Measurements from ENCODE around the gene PCLO. TPM values are rescaled to one million over a fixed set of nuclear protein-coding genes. Genes with fewer than 3 reads are reported as not detected.

The PCLO gene
- total RNA-seq, 2 donors from 2014 or later: 3.2 to 4.2 TPM

- no peak for DNase-seq
- WGBS, 2 experiments (ENCODE audit: insufficient coverage in 1 of 2, insufficient read length in 1 of 2): 97% methylated on average over 1 of the region's 2 CpGs; no CpG with 5 or more reads in 1 of the 2 experiments
- H3K36me3 Mint-ChIP-seq (ENCODE audit: low read depth): no peaks in the 10 kb centered on the region
Measured at GRCh38 chr7:82926477-82926876, 236.2 kb downstream of the PCLO start.

GRCh38 chr7:82925331-82925730, 237.4 kb downstream of the PCLO start:
- H3K27ac ChIP-seq (ENCODE audit: low read depth, low read length): no peak overlapping the region
- no peaks in the 10 kb centered on the region for H3K4me1 ChIP-seq (ENCODE audit: control insufficient read depth, insufficient read depth, low read length)
- Mint-ChIP-seq H3K4me3 (no peak overlapping the region), H3K4me1 (no peaks in the 10 kb centered on the region), H3K9me3 (no peaks in the 10 kb centered on the region), H3K27ac (no peak overlapping the region), H3K36me3 (ENCODE audit: low read depth) (no peaks in the 10 kb centered on the region), H3K27me3 (ENCODE audit: insufficient read depth) (no peaks in the 10 kb centered on the region)
- no peak for TF ChIP-seq CTCF (conservative IDR thresholded peaks at IDR 0.05)
- no peak overlapping the region for H3K4me3 ChIP-seq (ENCODE audit: low read length)
- no peak overlapping the region for H3K9ac ChIP-seq (ENCODE audit: extremely low read depth, low read length, poor library complexity, severe bottlenecking)
- no peaks in the 10 kb centered on the region for H3K36me3 ChIP-seq (ENCODE audit: control insufficient read depth, insufficient read depth, low read length)
- no peak for DNase-seq
- no peaks in the 10 kb centered on the region for H3K9me3 ChIP-seq (ENCODE audit: control insufficient read depth, low read length)
- no peaks in the 10 kb centered on the region for H3K27me3 ChIP-seq (ENCODE audit: control insufficient read depth, insufficient read depth, low read length, poor library complexity, severe bottlenecking)

More at GRCh38 chr7:82926477-82926876, 236.2 kb downstream of the PCLO start:
- Mint-ChIP-seq H3K4me1 (no peaks in the 10 kb centered on the region), H3K27me3 (ENCODE audit: insufficient read depth) (no peaks in the 10 kb centered on the region), H3K27ac (no peak overlapping the region), H3K4me3 (no peak overlapping the region), H3K9me3 (no peaks in the 10 kb centered on the region)
- Histone ChIP-seq H3K27me3 (ENCODE audit: control insufficient read depth, insufficient read depth, low read length, poor library complexity, severe bottlenecking) (no peaks in the 10 kb centered on the region), H3K4me1 (ENCODE audit: control insufficient read depth, insufficient read depth, low read length) (no peaks in the 10 kb centered on the region), H3K9me3 (ENCODE audit: control insufficient read depth, low read length) (no peaks in the 10 kb centered on the region), H3K27ac (ENCODE audit: low read depth, low read length) (no peak overlapping the region), H3K36me3 (ENCODE audit: control insufficient read depth, insufficient read depth, low read length) (no peaks in the 10 kb centered on the region), H3K4me3 (ENCODE audit: low read length) (no peak overlapping the region), H3K9ac (ENCODE audit: extremely low read depth, low read length, poor library complexity, severe bottlenecking) (no peak overlapping the region)
- no peak for TF ChIP-seq CTCF (conservative IDR thresholded peaks at IDR 0.05)

DNA sequence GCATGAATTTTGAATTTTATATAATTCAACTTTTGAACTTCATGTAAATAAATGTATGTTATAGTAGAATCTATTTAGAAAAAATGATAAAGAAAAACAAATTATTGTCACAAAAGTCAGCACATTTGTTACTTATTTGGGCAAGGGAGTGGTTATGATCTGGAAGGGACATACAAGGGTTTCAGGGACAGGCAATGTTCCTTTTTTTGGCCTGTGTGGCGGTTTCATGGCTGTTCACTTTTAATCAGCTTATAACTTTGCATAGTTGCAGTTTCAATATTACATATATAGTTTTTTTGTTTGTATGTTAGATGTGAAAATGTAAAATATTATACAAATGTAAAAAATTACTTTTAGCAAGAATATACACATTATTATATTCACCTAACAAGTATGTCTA, 256.2 kb downstream of the PCLO start:
- WGBS, 2 experiments (ENCODE audit: insufficient coverage in 1 of 2, insufficient read length in 1 of 2): 60% methylated on average over 1 of the region's 1 CpG; no CpG with 5 or more reads in 1 of the 2 experiments
- TF ChIP-seq CTCF (conservative IDR thresholded peaks at IDR 0.05): no peak
- Histone ChIP-seq H3K4me1 (ENCODE audit: control insufficient read depth, insufficient read depth, low read length) (no peaks in the 10 kb centered on the region), H3K27ac (ENCODE audit: low read depth, low read length) (no peak overlapping the region), H3K4me3 (ENCODE audit: low read length) (no peak overlapping the region), H3K9ac (ENCODE audit: extremely low read depth, low read length, poor library complexity, severe bottlenecking) (no peak overlapping the region), H3K36me3 (ENCODE audit: control insufficient read depth, insufficient read depth, low read length) (no peaks in the 10 kb centered on the region), H3K9me3 (ENCODE audit: control insufficient read depth, low read length) (no peaks in the 10 kb centered on the region), H3K27me3 (ENCODE audit: control insufficient read depth, insufficient read depth, low read length, poor library complexity, severe bottlenecking) (no peaks in the 10 kb centered on the region)
- no peak overlapping the region for H3K4me3 Mint-ChIP-seq
- H3K9me3 Mint-ChIP-seq: no peaks in the 10 kb centered on the region
- no peaks in the 10 kb centered on the region for H3K4me1 Mint-ChIP-seq
- H3K36me3 Mint-ChIP-seq (ENCODE audit: low read depth): no peaks in the 10 kb centered on the region
- DNase-seq: no peak
- H3K27me3 Mint-ChIP-seq (ENCODE audit: insufficient read depth): no peaks in the 10 kb centered on the region
- no peak overlapping the region for H3K27ac Mint-ChIP-seq
